HEK293T (cell line): Measurements from ENCODE around the gene SLC30A7.

Experiments used
- CTBP1 ChIP-seq: fragments of 450-650 bp; IDR thresholded peaks from 2 replicates; pipeline ENCODE4 v1.6.1; 2016; ENCODE audit warnings: borderline replicate concordance
- FOXA1 ChIP-seq: fragments of 450-650 bp; IDR thresholded peaks from 2 replicates; pipeline ENCODE4 v1.6.1; 2016; ENCODE audit warnings: mild to moderate bottlenecking
- SP1 ChIP-seq: fragments of 450-650 bp; IDR thresholded peaks from 2 replicates; pipeline ENCODE4 v1.6.1; 2017
- SUZ12 ChIP-seq: fragments of 450-650 bp; IDR thresholded peaks from 2 replicates; pipeline ENCODE4 v1.6.1; 2016; ENCODE audit warnings: mild to moderate bottlenecking
- ZNF384 ChIP-seq: fragments of 450-650 bp; IDR thresholded peaks from 2 replicates; pipeline ENCODE4 v1.6.1; 2016

- TF ChIP-seq ZNF384 (no peak), CTBP1 (no peak), SUZ12 (no peak), SP1 (no peak), FOXA1 (no peak)
These were observed 642 bp downstream of the SLC30A7 start for GRCh38 chr1:100896481-100896982.
